ENCODE results near the gene MAGI1.
"Not testable (repeated sequence)": the region's sequence is repeated elsewhere in the genome, so short reads cannot be mapped to it uniquely, and the experiment has no call there.

MAGI1 gene

GRCh38 chr3:65907232-65908130 lies 131.2 kb downstream of the MAGI1 start:
- Mint-ChIP-seq H3K27ac (no peak overlapping the region), H3K27me3 (peaks cover 2% of the 10 kb centered on the region), H3K36me3 (no peaks in the 10 kb centered on the region), H3K4me3 (no peak overlapping the region), H3K9me3 (ENCODE audit: low read depth) (no peaks in the 10 kb centered on the region), H3K4me1 (ENCODE audit: low read depth) (no peaks in the 10 kb centered on the region)

- Mint-ChIP-seq H3K9me3 (ENCODE audit: low read depth) (no peaks in the 10 kb centered on the region), H3K4me3 (no peak overlapping the region), H3K27me3 (peaks cover 2% of the 10 kb centered on the region), H3K27ac (no peak overlapping the region), H3K36me3 (no peaks in the 10 kb centered on the region), H3K4me1 (ENCODE audit: low read depth) (no peaks in the 10 kb centered on the region)
Observed at GRCh38 chr3:65905771-65906170, 132.9 kb downstream of the MAGI1 start.

GRCh38 chr3:65904016-65904415 lies 134.7 kb downstream of the MAGI1 start:
- H3K9me3 Mint-ChIP-seq (ENCODE audit: low read depth): no peaks in the 10 kb centered on the region
- no peaks in the 10 kb centered on the region for H3K4me1 Mint-ChIP-seq (ENCODE audit: low read depth)
- no peaks in the 10 kb centered on the region for H3K36me3 Mint-ChIP-seq
- no peak overlapping the region for H3K27ac Mint-ChIP-seq
- H3K4me3 Mint-ChIP-seq: no peak overlapping the region
- no peaks in the 10 kb centered on the region for H3K27me3 Mint-ChIP-seq

- Mint-ChIP-seq H3K27me3 (no peaks in the 10 kb centered on the region), H3K9me3 (ENCODE audit: low read depth) (no peaks in the 10 kb centered on the region), H3K27ac (no peak overlapping the region), H3K4me1 (ENCODE audit: low read depth) (no peaks in the 10 kb centered on the region), H3K4me3 (no peak overlapping the region), H3K36me3 (no peaks in the 10 kb centered on the region)
Observed at GRCh38 chr3:65902304-65902793, 136.4 kb downstream of the MAGI1 start.

GRCh38 chr3:65901226-65901625 lies 137.5 kb downstream of the MAGI1 start:
- Mint-ChIP-seq H3K9me3 (ENCODE audit: low read depth) (no peaks in the 10 kb centered on the region), H3K27me3 (no peaks in the 10 kb centered on the region), H3K4me3 (no peak overlapping the region), H3K36me3 (no peaks in the 10 kb centered on the region), H3K4me1 (ENCODE audit: low read depth) (no peaks in the 10 kb centered on the region), H3K27ac (no peak overlapping the region)

- H3K9me3 Mint-ChIP-seq (ENCODE audit: low read depth): no peaks in the 10 kb centered on the region
- no peaks in the 10 kb centered on the region for H3K4me1 Mint-ChIP-seq (ENCODE audit: low read depth)
- H3K4me3 Mint-ChIP-seq: no peak overlapping the region
- no peaks in the 10 kb centered on the region for H3K27me3 Mint-ChIP-seq
- H3K27ac Mint-ChIP-seq: no peak overlapping the region
- no peaks in the 10 kb centered on the region for H3K36me3 Mint-ChIP-seq
Observed at GRCh38 chr3:65899226-65899625, 139.5 kb downstream of the MAGI1 start.

GRCh38 chr3:65897766-65898165 lies 141.0 kb downstream of the MAGI1 start:
- Mint-ChIP-seq H3K27me3 (no peaks in the 10 kb centered on the region), H3K4me1 (ENCODE audit: low read depth) (no peaks in the 10 kb centered on the region), H3K4me3 (no peak overlapping the region), H3K27ac (no peak overlapping the region), H3K36me3 (no peaks in the 10 kb centered on the region), H3K9me3 (ENCODE audit: low read depth) (no peaks in the 10 kb centered on the region)

- Mint-ChIP-seq H3K36me3 (no peaks in the 10 kb centered on the region), H3K4me1 (ENCODE audit: low read depth) (no peaks in the 10 kb centered on the region), H3K9me3 (ENCODE audit: low read depth) (no peaks in the 10 kb centered on the region), H3K4me3 (no peak overlapping the region), H3K27me3 (no peaks in the 10 kb centered on the region), H3K27ac (no peak overlapping the region)
Observed at GRCh38 chr3:65896321-65896720, 142.4 kb downstream of the MAGI1 start.

- Mint-ChIP-seq H3K4me3 (no peak overlapping the region), H3K27ac (no peak overlapping the region), H3K4me1 (ENCODE audit: low read depth) (no peaks in the 10 kb centered on the region), H3K36me3 (no peaks in the 10 kb centered on the region), H3K9me3 (ENCODE audit: low read depth) (no peaks in the 10 kb centered on the region), H3K27me3 (no peaks in the 10 kb centered on the region)
Observed at GRCh38 chr3:65894679-65895453, 143.9 kb downstream of the MAGI1 start.

GRCh38 chr3:65894126-65894525 lies 144.6 kb downstream of the MAGI1 start:
- Mint-ChIP-seq H3K27ac (no peak overlapping the region), H3K4me1 (ENCODE audit: low read depth) (no peaks in the 10 kb centered on the region), H3K9me3 (ENCODE audit: low read depth) (no peaks in the 10 kb centered on the region), H3K27me3 (no peaks in the 10 kb centered on the region), H3K36me3 (no peaks in the 10 kb centered on the region), H3K4me3 (no peak overlapping the region)

GRCh38 chr3:65893631-65894030 lies 145.1 kb downstream of the MAGI1 start:
- Mint-ChIP-seq H3K4me1 (ENCODE audit: low read depth) (no peaks in the 10 kb centered on the region), H3K27ac (no peak overlapping the region), H3K4me3 (no peak overlapping the region), H3K36me3 (no peaks in the 10 kb centered on the region), H3K9me3 (ENCODE audit: low read depth) (no peaks in the 10 kb centered on the region), H3K27me3 (no peaks in the 10 kb centered on the region)

GRCh38 chr3:65891477-65891876 lies 147.2 kb downstream of the MAGI1 start:
- H3K36me3 Mint-ChIP-seq; H3K9me3 Mint-ChIP-seq (ENCODE audit: low read depth); H3K27me3 Mint-ChIP-seq; H3K4me1 Mint-ChIP-seq (ENCODE audit: low read depth); H3K27ac Mint-ChIP-seq; H3K4me3 Mint-ChIP-seq: not testable (repeated sequence)

- Mint-ChIP-seq H3K9me3 (ENCODE audit: low read depth) (no peaks in the 10 kb centered on the region), H3K27me3 (no peaks in the 10 kb centered on the region), H3K4me1 (ENCODE audit: low read depth) (no peaks in the 10 kb centered on the region), H3K27ac (no peak overlapping the region), H3K4me3 (no peak overlapping the region), H3K36me3 (no peaks in the 10 kb centered on the region)
Observed at GRCh38 chr3:65890328-65890727, 148.4 kb downstream of the MAGI1 start.

GRCh38 chr3:65889707-65890099 lies 149.0 kb downstream of the MAGI1 start:
- H3K4me1 Mint-ChIP-seq (ENCODE audit: low read depth): no peaks in the 10 kb centered on the region
- H3K27ac Mint-ChIP-seq: no peak overlapping the region
- H3K27me3 Mint-ChIP-seq: no peaks in the 10 kb centered on the region
- no peak overlapping the region for H3K4me3 Mint-ChIP-seq
- H3K9me3 Mint-ChIP-seq (ENCODE audit: low read depth): no peaks in the 10 kb centered on the region
- H3K36me3 Mint-ChIP-seq: no peaks in the 10 kb centered on the region

- Mint-ChIP-seq H3K9me3 (ENCODE audit: low read depth) (no peaks in the 10 kb centered on the region), H3K36me3 (no peaks in the 10 kb centered on the region), H3K27ac (no peak overlapping the region), H3K4me3 (no peak overlapping the region), H3K4me1 (ENCODE audit: low read depth) (no peaks in the 10 kb centered on the region), H3K27me3 (no peaks in the 10 kb centered on the region)
Observed at GRCh38 chr3:65888980-65889706, 149.6 kb downstream of the MAGI1 start.
